ENCODE measurements around the gene TOMM5.
"Not testable (repeated sequence)": the region's sequence is repeated elsewhere in the genome, so short reads cannot be mapped to it uniquely, and the experiment has no call there.

TOMM5 gene

GRCh38 chr9:37611014-37611413, 18.6 kb upstream of the TOMM5 start:
- Histone ChIP-seq H3K4me1 (ENCODE audit: control insufficient read depth, insufficient read depth, low read length, poor library complexity, severe bottlenecking) (no peaks in the 10 kb centered on the region), H3K9me3 (ENCODE audit: control insufficient read depth, low read length) (no peaks in the 10 kb centered on the region), H3K36me3 (ENCODE audit: control insufficient read depth, insufficient read depth, low read length) (no peaks in the 10 kb centered on the region), H3K4me3 (ENCODE audit: extremely low read depth, insufficient read depth, low read length, poor library complexity, severe bottlenecking) (no peak overlapping the region), H3K27ac (ENCODE audit: low read depth, low read length, severe bottlenecking) (no peak overlapping the region)
- 93% methylated on average over 3 of the region's 6 CpGs; no CpG with 5 or more reads in 1 of the 2 experiments for WGBS, 2 experiments (ENCODE audit: insufficient coverage in 2 of 2)

- H3K9me3 ChIP-seq (ENCODE audit: control insufficient read depth, low read length), result no peaks in the 10 kb centered on the region
- H3K4me1 ChIP-seq (ENCODE audit: control insufficient read depth, insufficient read depth, low read length, poor library complexity, severe bottlenecking), result no peaks in the 10 kb centered on the region
- H3K36me3 ChIP-seq (ENCODE audit: control insufficient read depth, insufficient read depth, low read length), result no peaks in the 10 kb centered on the region
- H3K4me3 ChIP-seq (ENCODE audit: extremely low read depth, insufficient read depth, low read length, poor library complexity, severe bottlenecking), result no peak overlapping the region
- no peak overlapping the region for H3K27ac ChIP-seq (ENCODE audit: low read depth, low read length, severe bottlenecking)
- 66 to 72% methylated on average over 4 to 5 of the region's 6 CpGs for WGBS, 2 experiments (ENCODE audit: insufficient coverage in 2 of 2)
Measured at GRCh38 chr9:37609735-37610397, 17.5 kb upstream of the TOMM5 start.

GRCh38 chr9:37608250-37608649, 15.9 kb upstream of the TOMM5 start:
- Histone ChIP-seq H3K4me1 (ENCODE audit: control insufficient read depth, insufficient read depth, low read length, poor library complexity, severe bottlenecking) (no peaks in the 10 kb centered on the region), H3K9me3 (ENCODE audit: control insufficient read depth, low read length) (no peaks in the 10 kb centered on the region), H3K36me3 (ENCODE audit: control insufficient read depth, insufficient read depth, low read length) (no peaks in the 10 kb centered on the region), H3K27ac (ENCODE audit: low read depth, low read length, severe bottlenecking) (no peak overlapping the region), H3K4me3 (ENCODE audit: extremely low read depth, insufficient read depth, low read length, poor library complexity, severe bottlenecking) (no peak overlapping the region)

GRCh38 chr9:37604296-37604695, 11.9 kb upstream of the TOMM5 start:
- Histone ChIP-seq H3K9me3 (ENCODE audit: control insufficient read depth, low read length) (no peaks in the 10 kb centered on the region), H3K4me3 (ENCODE audit: extremely low read depth, insufficient read depth, low read length, poor library complexity, severe bottlenecking) (no peak overlapping the region), H3K36me3 (ENCODE audit: control insufficient read depth, insufficient read depth, low read length) (no peaks in the 10 kb centered on the region), H3K4me1 (ENCODE audit: control insufficient read depth, insufficient read depth, low read length, poor library complexity, severe bottlenecking) (no peaks in the 10 kb centered on the region), H3K27ac (ENCODE audit: low read depth, low read length, severe bottlenecking) (no peak overlapping the region)
- 80 to 83% methylated on average over 1 of the region's 1 CpG for WGBS, 2 experiments (ENCODE audit: insufficient coverage in 2 of 2)

- Histone ChIP-seq H3K4me1 (ENCODE audit: control insufficient read depth, insufficient read depth, low read length, poor library complexity, severe bottlenecking) (no peaks in the 10 kb centered on the region), H3K36me3 (ENCODE audit: control insufficient read depth, insufficient read depth, low read length) (no peaks in the 10 kb centered on the region), H3K4me3 (ENCODE audit: extremely low read depth, insufficient read depth, low read length, poor library complexity, severe bottlenecking) (no peak overlapping the region), H3K9me3 (ENCODE audit: control insufficient read depth, low read length) (no peaks in the 10 kb centered on the region), H3K27ac (ENCODE audit: low read depth, low read length, severe bottlenecking) (no peak overlapping the region)
- WGBS, 2 experiments (ENCODE audit: insufficient coverage in 2 of 2), result 87 to 91% methylated on average over 4 to 5 of the region's 5 CpGs
Measured at GRCh38 chr9:37602817-37603216, 10.4 kb upstream of the TOMM5 start.

GRCh38 chr9:37602061-37602460, 9.7 kb upstream of the TOMM5 start:
- not testable (repeated sequence) for H3K4me1 ChIP-seq (ENCODE audit: control insufficient read depth, insufficient read depth, low read length, poor library complexity, severe bottlenecking); H3K27ac ChIP-seq (ENCODE audit: low read depth, low read length, severe bottlenecking); H3K36me3 ChIP-seq (ENCODE audit: control insufficient read depth, insufficient read depth, low read length); H3K9me3 ChIP-seq (ENCODE audit: control insufficient read depth, low read length); H3K4me3 ChIP-seq (ENCODE audit: extremely low read depth, insufficient read depth, low read length, poor library complexity, severe bottlenecking)
- 100% methylated on average over 1 of the region's 4 CpGs for WGBS, 2 experiments (ENCODE audit: insufficient coverage in 2 of 2)

- Histone ChIP-seq H3K4me1 (ENCODE audit: control insufficient read depth, insufficient read depth, low read length, poor library complexity, severe bottlenecking) (no peaks in the 10 kb centered on the region), H3K27ac (ENCODE audit: low read depth, low read length, severe bottlenecking) (no peak overlapping the region), H3K9me3 (ENCODE audit: control insufficient read depth, low read length) (no peaks in the 10 kb centered on the region), H3K4me3 (ENCODE audit: extremely low read depth, insufficient read depth, low read length, poor library complexity, severe bottlenecking) (no peak overlapping the region), H3K36me3 (ENCODE audit: control insufficient read depth, insufficient read depth, low read length) (no peaks in the 10 kb centered on the region)
- WGBS, 2 experiments (ENCODE audit: insufficient coverage in 2 of 2), result 56 to 71% methylated on average over 1 of the region's 2 CpGs
Measured at GRCh38 chr9:37596504-37596903, 4.1 kb upstream of the TOMM5 start.

GRCh38 chr9:37593883-37594448, 1.6 kb upstream of the TOMM5 start:
- Histone ChIP-seq H3K36me3 (ENCODE audit: control insufficient read depth, insufficient read depth, low read length) (peaks cover 11% of the 10 kb centered on the region), H3K27ac (ENCODE audit: low read depth, low read length, severe bottlenecking) (no peak overlapping the region), H3K4me1 (ENCODE audit: control insufficient read depth, insufficient read depth, low read length, poor library complexity, severe bottlenecking) (no peaks in the 10 kb centered on the region), H3K9me3 (ENCODE audit: control insufficient read depth, low read length) (no peaks in the 10 kb centered on the region), H3K4me3 (ENCODE audit: extremely low read depth, insufficient read depth, low read length, poor library complexity, severe bottlenecking) (no peak overlapping the region)
- 90 to 92% methylated on average over 2 to 3 of the region's 6 CpGs for WGBS, 2 experiments (ENCODE audit: insufficient coverage in 2 of 2)

- WGBS, 2 experiments (ENCODE audit: insufficient coverage in 2 of 2), result 100% methylated on average over 1 of the region's 4 CpGs; no CpG with 5 or more reads in 1 of the 2 experiments
- H3K36me3 ChIP-seq (ENCODE audit: control insufficient read depth, insufficient read depth, low read length), result peaks cover 71% of the 10 kb centered on the region
- no peaks in the 10 kb centered on the region for H3K9me3 ChIP-seq (ENCODE audit: control insufficient read depth, low read length)
- H3K4me3 ChIP-seq (ENCODE audit: extremely low read depth, insufficient read depth, low read length, poor library complexity, severe bottlenecking), result no peak overlapping the region
- no peak overlapping the region for H3K27ac ChIP-seq (ENCODE audit: low read depth, low read length, severe bottlenecking)
- no peaks in the 10 kb centered on the region for H3K4me1 ChIP-seq (ENCODE audit: control insufficient read depth, insufficient read depth, low read length, poor library complexity, severe bottlenecking)
Measured at GRCh38 chr9:37587521-37587920, 4.9 kb downstream of the TOMM5 start.

GRCh38 chr9:37583522-37584121, 8.8 kb downstream of the TOMM5 start:
- H3K9me3 ChIP-seq (ENCODE audit: control insufficient read depth, low read length), result no peaks in the 10 kb centered on the region
- H3K4me3 ChIP-seq (ENCODE audit: extremely low read depth, insufficient read depth, low read length, poor library complexity, severe bottlenecking), result no peak overlapping the region
- 90 to 100% methylated on average over 2 to 3 of the region's 3 CpGs for WGBS, 2 experiments (ENCODE audit: insufficient coverage in 2 of 2)
- H3K4me1 ChIP-seq (ENCODE audit: control insufficient read depth, insufficient read depth, low read length, poor library complexity, severe bottlenecking), result no peaks in the 10 kb centered on the region
- peaks cover 78% of the 10 kb centered on the region for H3K36me3 ChIP-seq (ENCODE audit: control insufficient read depth, insufficient read depth, low read length)
- H3K27ac ChIP-seq (ENCODE audit: low read depth, low read length, severe bottlenecking), result no peak overlapping the region

GRCh38 chr9:37582548-37583157, 9.7 kb downstream of the TOMM5 start:
- Histone ChIP-seq H3K4me3 (ENCODE audit: extremely low read depth, insufficient read depth, low read length, poor library complexity, severe bottlenecking) (no peak overlapping the region), H3K36me3 (ENCODE audit: control insufficient read depth, insufficient read depth, low read length) (peaks cover 68% of the 10 kb centered on the region), H3K4me1 (ENCODE audit: control insufficient read depth, insufficient read depth, low read length, poor library complexity, severe bottlenecking) (no peaks in the 10 kb centered on the region), H3K27ac (ENCODE audit: low read depth, low read length, severe bottlenecking) (no peak overlapping the region), H3K9me3 (ENCODE audit: control insufficient read depth, low read length) (no peaks in the 10 kb centered on the region)
- 93 to 95% methylated on average over 5 of the region's 6 CpGs for WGBS, 2 experiments (ENCODE audit: insufficient coverage in 2 of 2)
